NK-92 (cell line): ENCODE measurements around the gene TBCK.

Experiments
- DNase-seq: peaks from one replicate; lab custom pipeline; 2025; ENCODE audit not compliant: unreplicated experiment; lab: John Stamatoyannopoulos, UW

TBCK gene

DNA sequence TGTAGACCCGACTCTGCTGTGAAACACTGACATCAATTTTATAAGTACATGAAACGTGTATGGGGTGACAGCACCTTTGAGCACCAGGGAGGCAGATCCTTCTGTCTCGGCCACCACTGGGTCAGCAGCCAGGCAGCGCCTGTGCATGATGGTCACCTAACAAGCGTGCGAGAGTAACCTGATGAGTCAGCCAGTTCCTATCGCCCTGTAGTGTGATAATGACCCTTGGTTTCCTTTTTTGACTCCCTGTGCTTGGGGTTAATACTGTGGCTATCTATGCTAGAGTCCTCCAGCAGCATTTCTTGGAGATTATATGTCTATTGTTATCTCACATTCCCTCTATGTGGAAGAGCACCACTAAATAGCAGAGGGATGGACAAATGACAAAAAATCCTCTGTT, 319.2 kb downstream of the TBCK start:
- DNase-seq = no peak

DNA sequence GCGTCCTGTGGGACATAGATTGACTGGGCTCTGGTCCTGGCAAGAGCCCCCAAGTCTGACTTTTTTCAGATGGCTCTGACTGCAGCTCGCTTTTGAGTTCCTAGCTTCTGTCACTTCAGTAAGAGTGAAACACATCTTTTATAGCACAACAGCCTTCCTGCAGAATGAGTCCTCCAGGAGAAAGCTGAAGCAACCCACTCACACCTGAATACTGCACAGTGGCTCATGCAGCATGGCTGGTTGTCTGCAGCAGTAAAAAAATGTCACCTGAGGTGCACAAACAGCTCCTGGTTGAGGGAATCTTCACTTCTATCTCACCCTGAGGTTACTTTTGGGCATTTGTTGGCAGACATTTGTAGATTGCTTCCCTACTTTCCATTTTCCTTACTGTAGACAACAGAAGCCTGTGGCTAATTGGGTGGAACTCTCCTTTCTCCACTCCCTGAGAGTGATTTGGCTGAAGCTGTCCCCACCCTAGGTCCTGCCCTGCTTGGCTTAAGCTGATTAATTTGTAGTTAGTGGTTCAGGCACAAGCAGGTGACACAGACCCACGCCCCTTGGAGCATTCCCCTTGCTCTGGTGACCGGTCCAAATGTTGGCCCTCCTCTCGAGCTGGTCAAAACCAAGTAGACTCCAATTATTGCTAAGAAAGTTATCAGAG, 321.0 kb downstream of the TBCK start:
- no peak for DNase-seq

DNA sequence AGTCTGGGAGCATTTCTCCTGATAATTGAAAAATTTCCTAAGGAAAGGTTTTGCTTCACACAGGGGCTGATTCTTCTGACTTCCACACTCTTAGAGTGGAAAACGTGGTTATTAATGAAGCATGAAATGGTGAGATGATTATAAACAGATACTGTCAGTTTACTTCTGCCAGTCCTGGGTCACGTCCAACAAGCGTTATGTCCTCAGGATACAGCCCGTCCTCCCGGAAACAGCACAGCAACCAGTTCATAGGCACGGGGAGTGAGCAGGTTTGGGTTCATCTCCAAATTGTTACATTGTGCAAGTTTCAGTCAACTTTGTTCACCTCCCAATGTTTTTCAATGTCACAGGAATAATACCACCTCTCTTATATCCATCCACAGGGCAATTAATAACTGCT, 321.9 kb downstream of the TBCK start:
- no peak for DNase-seq

DNA sequence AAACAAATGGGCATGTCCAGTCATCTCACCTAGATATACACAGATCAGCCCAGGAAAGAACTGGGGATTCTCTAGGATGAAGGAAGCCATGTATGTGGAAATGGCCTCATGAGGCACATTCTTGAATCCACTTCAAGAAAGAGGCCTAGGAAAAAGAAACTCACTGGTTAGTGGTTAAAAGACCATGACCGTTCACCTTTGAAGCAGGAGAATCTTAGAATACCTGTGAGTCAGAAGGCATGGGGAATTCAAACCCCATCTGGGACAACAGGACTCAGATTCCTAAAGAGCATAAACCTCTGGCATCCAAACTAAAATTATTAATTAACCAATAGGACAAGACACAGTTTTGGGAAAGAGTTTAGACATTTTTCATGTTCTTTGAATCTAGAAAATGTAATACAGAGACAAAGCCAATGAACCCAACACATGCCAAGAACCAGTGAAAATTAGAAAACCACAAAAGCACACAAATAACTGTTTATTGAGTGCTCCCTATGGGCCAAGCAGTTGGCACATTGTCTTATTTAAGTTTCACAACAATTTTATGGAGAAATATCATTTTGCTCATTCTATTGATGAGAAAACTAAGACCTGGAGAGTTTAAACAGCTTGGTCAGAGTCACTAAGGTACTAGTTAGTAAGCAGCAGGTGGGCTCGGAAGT, 323.2 kb downstream of the TBCK start:
- DNase-seq = no peak

DNA sequence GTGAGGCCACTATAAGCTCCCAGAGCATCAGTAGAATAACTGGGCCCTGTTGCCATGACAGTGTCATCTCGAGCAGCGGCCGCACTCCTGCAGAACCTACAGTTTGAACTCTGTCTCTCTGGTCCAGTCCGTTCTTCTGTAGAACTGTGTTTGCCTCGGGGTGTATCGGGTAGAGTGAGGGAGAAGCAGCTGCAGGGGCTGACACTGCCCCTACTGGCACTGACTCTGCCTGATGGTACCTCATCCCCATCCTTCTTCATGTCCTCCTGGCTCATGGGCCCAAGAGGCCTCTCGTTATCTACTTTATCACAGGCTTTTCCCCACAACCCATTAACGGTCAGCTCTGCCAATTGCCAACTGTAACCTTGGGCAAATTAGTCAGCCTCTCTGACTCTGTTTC, 324.3 kb downstream of the TBCK start:
- DNase-seq = no peak
